GM11168 (cell line): ENCODE measurements around the gene ABCA10.

ENCODE experiments used
- in situ Hi-C: fragments of 300-500 bp; cut with MboI; formaldehyde crosslinking; loops from one replicate; pipeline ENCODE4 v1.12.0; 2022; ENCODE audit warnings: low sequenced_read_pairs; ENCODE audit not compliant: unreplicated experiment

Gene ABCA10

GRCh38 chr17:69122065-69122464, 106.6 kb downstream of the ABCA10 start:
- in situ Hi-C loops: no loop called here

- in situ Hi-C loops: no loop called here
Measured at GRCh38 chr17:69117855-69118784, 110.5 kb downstream of the ABCA10 start.

- in situ Hi-C loops: no loop called here
Measured at GRCh38 chr17:69111794-69112193, 116.8 kb downstream of the ABCA10 start.

GRCh38 chr17:69105907-69106730, 122.5 kb downstream of the ABCA10 start:
- in situ Hi-C loops: no loop called here

GRCh38 chr17:69103557-69104233, 124.9 kb downstream of the ABCA10 start:
- in situ Hi-C loops: no loop called here

- in situ Hi-C loops: no loop called here
Measured at GRCh38 chr17:69098625-69099024, 130.0 kb downstream of the ABCA10 start.
